Skeletal muscle satellite cell (primary cell): ENCODE results near the gene NRP1.
A peak's percentile ranks its signal among the peaks of the same experiment; 100 is the strongest.

Experiments used
- H3K27me3 ChIP-seq: 2 replicates; pipeline ENCODE4 v1.7.0; 2013; ENCODE audit warnings: low read length; ENCODE audit not compliant: control insufficient read depth, insufficient read depth
- H3K36me3 ChIP-seq: 2 replicates; pipeline ENCODE4 v1.7.0; 2013; ENCODE audit warnings: mild to moderate bottlenecking, control low read depth, low read length; ENCODE audit not compliant: insufficient read depth
- H3K4me1 ChIP-seq: 2 replicates; pipeline ENCODE4 v1.7.0; 2013; ENCODE audit warnings: low read length; ENCODE audit not compliant: control insufficient read depth, insufficient read depth
- H3K4me2 ChIP-seq: 2 replicates; pipeline ENCODE4 v1.7.0; 2013; ENCODE audit warnings: mild to moderate bottlenecking, low read length
- H3K4me3 ChIP-seq: 2 replicates; pipeline ENCODE4 v1.7.0; 2013; ENCODE audit warnings: low read length
- H3K9ac ChIP-seq: 2 replicates; pipeline ENCODE4 v1.7.0; 2013; ENCODE audit warnings: mild to moderate bottlenecking, low read depth, low read length, moderate library complexity
- H3K9me3 ChIP-seq: replicated peaks from 2 replicates; pipeline ENCODE4 v1.7.0; 2013; ENCODE audit warnings: mild to moderate bottlenecking, control low read depth, low read length

NRP1 gene

GRCh38 chr10:33199731-33200232, 134.7 kb downstream of the NRP1 start:
- peaks cover 87% of the 10 kb centered on the region for H3K36me3 ChIP-seq
- peaks cover 35% of the 10 kb centered on the region for H3K4me1 ChIP-seq
- no peak overlapping the region for H3K4me2 ChIP-seq
- no peak overlapping the region for H3K9ac ChIP-seq
- no peaks in the 10 kb centered on the region for H3K9me3 ChIP-seq
- no peaks in the 10 kb centered on the region for H3K27me3 ChIP-seq
- H3K4me3 ChIP-seq = no peak overlapping the region

GRCh38 chr10:33198610-33199009, 135.9 kb downstream of the NRP1 start:
- Histone ChIP-seq H3K9me3 (no peaks in the 10 kb centered on the region), H3K4me3 (no peak overlapping the region), H3K9ac (no peak overlapping the region), H3K4me1 (peaks cover 46% of the 10 kb centered on the region), H3K36me3 (peaks cover 83% of the 10 kb centered on the region), H3K4me2 (no peak overlapping the region), H3K27me3 (no peaks in the 10 kb centered on the region)

GRCh38 chr10:33196710-33197491, 137.6 kb downstream of the NRP1 start:
- Histone ChIP-seq H3K4me1 (peaks cover 54% of the 10 kb centered on the region), H3K9ac (no peak overlapping the region), H3K36me3 (peaks cover 78% of the 10 kb centered on the region)

GRCh38 chr10:33196377-33196706, 138.1 kb downstream of the NRP1 start:
- Histone ChIP-seq H3K4me2 (no peak overlapping the region), H3K4me3 (no peak overlapping the region), H3K9ac (no peak overlapping the region), H3K27me3 (no peaks in the 10 kb centered on the region), H3K4me1 (peaks cover 54% of the 10 kb centered on the region), H3K9me3 (no peaks in the 10 kb centered on the region), H3K36me3 (peaks cover 75% of the 10 kb centered on the region)

More at GRCh38 chr10:33196710-33197491, 137.6 kb downstream of the NRP1 start:
- no peak overlapping the region for H3K4me3 ChIP-seq
- peak overlapping the region; percentile 32 for H3K4me2 ChIP-seq
- no peaks in the 10 kb centered on the region for H3K27me3 ChIP-seq
- H3K9me3 ChIP-seq = no peaks in the 10 kb centered on the region

- H3K9me3 ChIP-seq = no peaks in the 10 kb centered on the region
- no peak overlapping the region for H3K4me2 ChIP-seq
- H3K4me3 ChIP-seq = no peak overlapping the region
- no peaks in the 10 kb centered on the region for H3K27me3 ChIP-seq
- H3K9ac ChIP-seq = no peak overlapping the region
- peaks cover 54% of the 10 kb centered on the region for H3K4me1 ChIP-seq
- peaks cover 74% of the 10 kb centered on the region for H3K36me3 ChIP-seq
Measured at GRCh38 chr10:33195608-33196376, 138.7 kb downstream of the NRP1 start.

GRCh38 chr10:33193701-33194521, 140.6 kb downstream of the NRP1 start:
- Histone ChIP-seq H3K4me1 (peaks cover 47% of the 10 kb centered on the region), H3K9ac (peak overlapping the region; percentile 65)

GRCh38 chr10:33193057-33193700, 141.3 kb downstream of the NRP1 start:
- H3K9ac ChIP-seq = peak overlapping the region; percentile 65

More at GRCh38 chr10:33193701-33194521, 140.6 kb downstream of the NRP1 start:
- Histone ChIP-seq H3K27me3 (no peaks in the 10 kb centered on the region), H3K4me3 (no peak overlapping the region), H3K4me2 (peak overlapping the region; percentile 40), H3K9me3 (no peaks in the 10 kb centered on the region), H3K36me3 (peaks cover 73% of the 10 kb centered on the region)

GRCh38 chr10:33192190-33192589, 142.3 kb downstream of the NRP1 start:
- Histone ChIP-seq H3K36me3 (peaks cover 75% of the 10 kb centered on the region), H3K4me1 (peaks cover 43% of the 10 kb centered on the region), H3K9ac (no peak overlapping the region), H3K4me2 (no peak overlapping the region), H3K9me3 (no peaks in the 10 kb centered on the region), H3K4me3 (no peak overlapping the region), H3K27me3 (no peaks in the 10 kb centered on the region)

More at GRCh38 chr10:33193057-33193700, 141.3 kb downstream of the NRP1 start:
- Histone ChIP-seq H3K4me2 (peak overlapping the region; percentile 40), H3K36me3 (peaks cover 70% of the 10 kb centered on the region), H3K4me1 (peaks cover 47% of the 10 kb centered on the region), H3K9me3 (no peaks in the 10 kb centered on the region), H3K27me3 (no peaks in the 10 kb centered on the region), H3K4me3 (no peak overlapping the region)

GRCh38 chr10:33190406-33190805, 144.1 kb downstream of the NRP1 start:
- Histone ChIP-seq H3K27me3 (no peaks in the 10 kb centered on the region), H3K4me2 (no peak overlapping the region), H3K4me1 (peaks cover 26% of the 10 kb centered on the region), H3K9ac (no peak overlapping the region), H3K9me3 (no peaks in the 10 kb centered on the region), H3K4me3 (no peak overlapping the region), H3K36me3 (peaks cover 74% of the 10 kb centered on the region)

GRCh38 chr10:33189808-33190207, 144.7 kb downstream of the NRP1 start:
- Histone ChIP-seq H3K9ac (no peak overlapping the region), H3K4me1 (peaks cover 20% of the 10 kb centered on the region), H3K27me3 (no peaks in the 10 kb centered on the region), H3K4me2 (no peak overlapping the region), H3K4me3 (no peak overlapping the region), H3K36me3 (peaks cover 74% of the 10 kb centered on the region), H3K9me3 (no peaks in the 10 kb centered on the region)
